Measurements from ENCODE around the gene RHOU. TPM values are rescaled to one million over a fixed set of nuclear protein-coding genes. Genes with fewer than 3 reads are reported as not detected.
A peak's percentile ranks its signal among the peaks of the same experiment; 100 is the strongest.

Gene RHOU
- total RNA-seq, 4 donors from 2014 or later: 16.5 to 24.5 (median 17.8) TPM

DNA sequence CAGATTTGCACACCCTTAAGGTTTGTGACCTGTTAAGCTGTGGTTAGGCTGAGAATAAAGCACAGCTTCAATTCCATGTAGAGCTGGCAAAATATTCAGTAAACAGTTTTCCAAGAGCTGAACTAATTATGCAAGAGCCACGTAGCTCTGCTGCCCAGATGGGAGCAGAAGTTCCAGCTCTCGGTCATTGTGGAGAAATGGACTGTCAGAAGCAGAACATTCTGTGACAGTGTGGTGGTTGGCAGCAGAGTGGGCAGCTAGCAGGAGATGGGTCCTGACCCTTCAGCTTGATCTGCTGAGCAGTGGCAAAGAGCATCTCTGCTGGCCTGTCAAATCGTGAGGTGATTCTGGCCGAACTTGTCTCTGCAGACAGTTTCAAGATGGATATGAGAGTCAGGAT lies 23.2 kb downstream of the RHOU start:
- no peaks in the 10 kb centered on the region for H3K9me3 ChIP-seq
- DNase-seq (ENCODE audit: low spot score in 2 of 2): no peak
- H3K36me3 ChIP-seq: no peaks in the 10 kb centered on the region
- H3K27ac ChIP-seq: no peak overlapping the region
- H3K4me1 ChIP-seq: peaks cover 0 to 9% (median 0%) of the 10 kb centered on the region in 4 donors
- peaks cover 0 to 4% of the 10 kb centered on the region in 2 donors for H3K27me3 ChIP-seq
- 74 to 84% methylated on average over 4 of the region's 4 CpGs for WGBS, 2 donors
- TF ChIP-seq POLR2A (IDR thresholded peaks at IDR 0.05): no peak
- no peak for TF ChIP-seq EP300 (IDR thresholded peaks at IDR 0.05)
- TF ChIP-seq, protein P1, sequence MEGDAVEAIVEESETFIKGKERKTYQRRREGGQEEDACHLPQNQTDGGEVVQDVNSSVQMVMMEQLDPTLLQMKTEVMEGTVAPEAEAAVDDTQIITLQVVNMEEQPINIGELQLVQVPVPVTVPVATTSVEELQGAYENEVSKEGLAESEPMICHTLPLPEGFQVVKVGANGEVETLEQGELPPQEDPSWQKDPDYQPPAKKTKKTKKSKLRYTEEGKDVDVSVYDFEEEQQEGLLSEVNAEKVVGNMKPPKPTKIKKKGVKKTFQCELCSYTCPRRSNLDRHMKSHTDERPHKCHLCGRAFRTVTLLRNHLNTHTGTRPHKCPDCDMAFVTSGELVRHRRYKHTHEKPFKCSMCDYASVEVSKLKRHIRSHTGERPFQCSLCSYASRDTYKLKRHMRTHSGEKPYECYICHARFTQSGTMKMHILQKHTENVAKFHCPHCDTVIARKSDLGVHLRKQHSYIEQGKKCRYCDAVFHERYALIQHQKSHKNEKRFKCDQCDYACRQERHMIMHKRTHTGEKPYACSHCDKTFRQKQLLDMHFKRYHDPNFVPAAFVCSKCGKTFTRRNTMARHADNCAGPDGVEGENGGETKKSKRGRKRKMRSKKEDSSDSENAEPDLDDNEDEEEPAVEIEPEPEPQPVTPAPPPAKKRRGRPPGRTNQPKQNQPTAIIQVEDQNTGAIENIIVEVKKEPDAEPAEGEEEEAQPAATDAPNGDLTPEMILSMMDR (IDR thresholded peaks at IDR 0.05): no peak
- H3K4me3 ChIP-seq: no peak overlapping the region

- TF ChIP-seq POLR2A (IDR thresholded peaks at IDR 0.05): no peak
- DNase-seq (ENCODE audit: low spot score in 2 of 2): no peak
- no peaks in the 10 kb centered on the region for H3K4me1 ChIP-seq
- no peak overlapping the region for H3K4me3 ChIP-seq
- no peaks in the 10 kb centered on the region for H3K36me3 ChIP-seq
- no peak overlapping the region for H3K27ac ChIP-seq
- no peaks in the 10 kb centered on the region for H3K9me3 ChIP-seq
- 87 to 91% methylated on average over 9 of the region's 9 CpGs for WGBS, 2 donors
- H3K27me3 ChIP-seq: no peaks in the 10 kb centered on the region
Measured at GRCh38 chr1:228760979-228761378, 25.7 kb downstream of the RHOU start.

DNA sequence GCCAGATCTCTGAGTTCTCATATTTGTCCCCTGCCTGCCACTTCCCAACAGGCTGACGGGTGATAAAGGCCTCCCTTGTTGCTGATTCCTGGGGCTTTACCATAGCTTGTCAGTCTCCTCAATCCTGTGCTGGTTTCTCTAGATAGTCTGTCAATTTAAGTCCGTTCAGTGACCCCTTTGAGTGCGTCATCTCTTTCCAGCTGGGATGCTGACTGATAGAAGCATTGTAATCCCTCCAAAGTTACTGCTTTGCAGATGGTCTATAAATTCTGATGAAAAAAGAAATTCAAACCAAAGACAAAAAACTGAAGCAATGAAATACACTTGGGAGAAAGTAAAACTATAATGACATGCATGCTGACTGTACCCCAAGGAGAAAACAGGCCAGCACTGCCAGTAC lies 28.3 kb downstream of the RHOU start:
- H3K4me3 ChIP-seq: no peak overlapping the region
- DNase-seq (ENCODE audit: low spot score in 2 of 2): no peak
- H3K36me3 ChIP-seq: no peaks in the 10 kb centered on the region
- WGBS, 2 donors: 43 to 55% methylated on average over 3 of the region's 3 CpGs
- TF ChIP-seq, protein P1 (IDR thresholded peaks at IDR 0.05): no peak
- no peak for TF ChIP-seq EP300 (IDR thresholded peaks at IDR 0.05)
- TF ChIP-seq POLR2A (IDR thresholded peaks at IDR 0.05): no peak
- no peaks in the 10 kb centered on the region for H3K27me3 ChIP-seq
- H3K4me1 ChIP-seq: no peaks in the 10 kb centered on the region
- no peaks in the 10 kb centered on the region for H3K9me3 ChIP-seq
- peak overlapping the region in 1 of 4 donors; percentile 38 for H3K27ac ChIP-seq

DNA sequence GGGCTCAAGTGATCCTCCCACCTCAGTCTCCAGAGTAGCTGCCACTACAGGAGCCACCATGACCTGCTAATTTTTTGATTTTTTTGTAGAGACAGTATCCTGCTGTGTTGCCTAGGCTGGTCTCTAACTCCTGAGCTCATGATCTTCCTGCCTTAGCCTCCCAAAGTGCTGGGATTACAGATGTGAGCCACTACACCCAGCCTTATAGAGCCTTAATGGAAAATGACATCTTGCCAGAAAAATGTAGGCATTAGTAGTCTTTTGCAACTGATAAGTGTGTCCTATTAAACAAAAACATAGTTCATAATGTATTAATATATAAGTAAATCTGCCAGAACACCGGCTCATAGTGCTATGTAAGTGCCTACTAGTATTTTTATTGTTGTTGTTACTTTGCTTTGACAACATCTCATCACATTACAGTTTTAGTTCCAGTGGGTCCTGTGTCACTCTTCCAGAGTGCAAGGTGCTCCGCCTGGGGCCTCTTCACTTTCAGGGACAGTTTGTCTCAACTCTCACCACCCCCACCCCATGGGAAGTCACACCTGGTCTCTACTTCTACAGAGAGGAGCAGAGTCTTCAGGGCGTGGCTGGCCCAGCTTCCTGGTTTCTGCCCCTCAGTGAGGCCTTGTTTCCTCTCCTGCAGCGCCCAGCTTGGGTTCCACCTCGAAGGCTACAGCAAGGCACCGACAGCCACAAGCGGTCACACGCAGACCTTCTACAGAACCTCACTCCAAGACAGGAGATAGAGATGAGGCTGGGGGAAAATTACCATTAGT lies 30.1 kb downstream of the RHOU start:
- DNase-seq (ENCODE audit: low spot score in 2 of 2): no peak
- Histone ChIP-seq H3K36me3 (no peaks in the 10 kb centered on the region), H3K4me3 (no peak overlapping the region), H3K27me3 (no peaks in the 10 kb centered on the region), H3K4me1 (no peaks in the 10 kb centered on the region), H3K9me3 (no peaks in the 10 kb centered on the region), H3K27ac (no peak overlapping the region)
- 85 to 93% methylated on average over 8 of the region's 8 CpGs for WGBS, 2 donors
- no peak for TF ChIP-seq EP300 (IDR thresholded peaks at IDR 0.05)
- TF ChIP-seq POLR2A (IDR thresholded peaks at IDR 0.05): no peak
- TF ChIP-seq, protein P1 (IDR thresholded peaks at IDR 0.05): no peak

DNA sequence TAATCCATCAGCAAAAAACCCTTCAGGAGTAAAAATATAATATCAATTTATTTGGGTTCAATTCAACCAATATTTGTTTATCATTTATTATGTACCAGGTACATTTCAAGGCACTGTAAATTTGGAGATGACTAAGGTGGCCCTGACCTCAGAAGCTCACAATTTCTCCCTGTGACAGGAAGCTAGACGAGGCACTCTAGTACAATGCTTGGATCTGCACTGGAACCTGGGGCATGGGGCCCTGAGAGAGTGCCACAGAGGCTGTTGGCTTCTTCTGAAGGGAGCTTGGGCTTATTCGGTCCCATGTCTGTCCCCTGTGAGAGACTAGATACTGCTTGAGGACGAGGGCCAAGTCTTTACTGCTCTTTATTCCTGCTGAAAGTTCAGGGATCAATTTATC lies 31.5 kb downstream of the RHOU start:
- no peaks in the 10 kb centered on the region for H3K27me3 ChIP-seq
- no peak for DNase-seq (ENCODE audit: low spot score in 2 of 2)
- 88 to 91% methylated on average over 3 of the region's 3 CpGs for WGBS, 2 donors
- no peaks in the 10 kb centered on the region for H3K4me1 ChIP-seq
- TF ChIP-seq POLR2A (IDR thresholded peaks at IDR 0.05): no peak
- TF ChIP-seq, protein P1 (IDR thresholded peaks at IDR 0.05): no peak
- TF ChIP-seq EP300 (IDR thresholded peaks at IDR 0.05): no peak
- no peaks in the 10 kb centered on the region for H3K36me3 ChIP-seq
- H3K4me3 ChIP-seq: no peak overlapping the region
- H3K9me3 ChIP-seq: no peaks in the 10 kb centered on the region
- no peak overlapping the region for H3K27ac ChIP-seq
